GM18505 (cell line): ENCODE measurements around the gene LY6G6C.

ENCODE experiments used
- ATAC-seq: cut with Tn5 transposase; IDR thresholded peaks from one replicate; pipeline ENCODE4 v1.9.1; 2021; ENCODE audit not compliant: unreplicated experiment
- POLR2A ChIP-seq: IDR thresholded peaks from 4 replicates; pipeline ENCODE4 v1.6.1; 2011; ENCODE audit warnings: borderline replicate concordance; ENCODE audit not compliant: insufficient read depth, insufficient read length; ENCODE audit errors: extremely low read depth

Gene LY6G6C

GRCh38 chr6:31721351-31722020 is at the start of gene LY6G6C:
Gene LY6G6C (minus strand): TSS chr6:31721746. CDS start chr6:31721679, 67 bp downstream.
- TF ChIP-seq POLR2A = no peak
- ATAC-seq = no peak

DNA sequence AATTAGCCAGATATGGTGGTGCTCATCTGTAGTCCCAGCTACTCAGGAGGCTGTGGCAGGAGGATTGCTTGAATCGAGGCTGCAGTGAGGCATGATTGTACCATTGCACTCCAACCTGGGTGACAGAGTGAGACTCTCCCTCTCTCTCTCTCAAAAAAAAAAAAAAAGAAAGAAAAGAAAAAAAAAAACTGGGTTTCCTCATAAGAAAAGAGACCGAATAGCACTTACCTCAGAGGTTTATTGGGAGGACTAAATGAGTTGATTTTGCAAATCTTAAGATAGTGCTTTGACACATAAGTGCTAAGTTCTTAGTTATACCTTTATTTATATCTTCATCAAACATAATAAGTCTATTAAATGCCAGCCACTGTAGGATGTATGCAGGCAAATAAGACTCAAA is 49.3 kb upstream of the LY6G6C start:
- ATAC-seq = no peak
- TF ChIP-seq POLR2A = no peak

DNA sequence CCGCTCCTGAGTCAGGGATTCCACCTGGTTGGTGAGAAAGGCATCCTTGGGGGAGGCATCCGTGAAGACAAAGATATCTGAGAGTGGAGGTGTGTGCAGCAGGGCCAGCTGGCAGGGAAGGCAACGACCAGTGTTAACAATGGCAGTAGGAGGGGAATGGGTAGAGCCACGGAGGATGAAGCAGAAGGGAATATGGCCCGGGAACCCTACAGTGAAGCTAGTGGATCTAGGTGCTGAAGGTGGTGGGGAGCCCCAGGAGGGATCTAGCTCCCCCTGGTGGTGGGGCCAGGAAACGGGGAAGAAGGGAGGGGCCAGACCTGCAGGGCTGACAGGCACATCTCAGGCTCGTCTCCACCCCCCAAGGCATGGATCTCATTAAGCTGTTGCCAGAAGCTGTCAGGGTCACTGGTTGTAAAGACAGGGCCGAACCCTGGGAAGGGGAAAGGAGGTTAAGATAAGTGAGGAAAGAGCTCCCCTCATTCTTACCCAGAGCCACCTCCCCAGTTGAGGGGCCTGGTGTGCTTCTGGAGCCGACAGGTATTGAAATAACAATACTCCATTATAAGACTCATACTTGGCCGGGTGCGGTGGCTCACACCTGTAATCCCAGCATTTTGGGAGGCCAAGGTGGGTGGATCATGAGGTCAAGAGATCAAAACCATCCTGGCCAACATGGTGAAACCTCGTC is 48.3 kb upstream of the LY6G6C start:
- no peak for ATAC-seq
- TF ChIP-seq POLR2A = no peak

DNA sequence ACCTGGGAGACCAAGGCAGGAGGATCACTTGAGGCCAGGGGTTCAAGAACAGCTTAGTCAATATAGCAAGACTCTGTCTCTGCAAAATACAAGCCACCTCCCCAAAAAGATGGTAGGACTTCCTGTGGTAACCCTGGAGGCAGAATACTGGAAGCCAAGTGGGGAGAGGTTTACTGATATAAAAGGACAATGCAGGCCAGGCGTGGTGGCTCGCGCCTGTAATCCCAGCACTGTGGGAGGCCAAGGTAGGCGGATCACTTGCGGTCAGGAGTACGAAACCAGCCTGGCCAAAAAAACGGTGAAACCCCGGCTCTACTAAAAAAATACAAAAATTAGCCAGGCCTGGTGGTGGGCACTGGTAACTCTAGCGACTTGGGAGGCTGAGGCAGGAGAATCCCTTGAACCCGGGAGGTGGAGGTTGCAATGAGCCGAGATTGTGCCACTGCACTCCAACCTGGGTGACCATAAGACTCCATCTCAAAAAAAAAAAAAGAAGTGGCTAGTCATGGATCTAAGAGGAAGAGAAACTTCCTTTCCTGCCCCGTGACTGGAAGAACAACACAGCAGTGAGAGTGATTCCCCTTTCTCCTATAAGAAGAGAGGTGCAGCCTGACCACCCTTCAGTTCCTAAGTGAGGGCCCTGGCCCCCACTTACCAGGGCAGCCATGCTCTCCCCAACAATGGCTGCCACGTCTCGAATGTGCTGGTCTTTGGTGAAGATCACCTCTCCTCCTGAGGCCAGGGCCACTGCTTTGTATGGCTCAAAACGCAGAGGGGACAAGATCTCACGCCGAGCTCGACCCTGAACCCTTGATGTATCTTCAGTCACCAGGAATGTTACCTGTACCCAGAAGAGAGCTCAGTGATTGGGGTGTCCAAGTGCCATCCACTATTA is 47.1 kb upstream of the LY6G6C start:
- no peak for TF ChIP-seq POLR2A

DNA sequence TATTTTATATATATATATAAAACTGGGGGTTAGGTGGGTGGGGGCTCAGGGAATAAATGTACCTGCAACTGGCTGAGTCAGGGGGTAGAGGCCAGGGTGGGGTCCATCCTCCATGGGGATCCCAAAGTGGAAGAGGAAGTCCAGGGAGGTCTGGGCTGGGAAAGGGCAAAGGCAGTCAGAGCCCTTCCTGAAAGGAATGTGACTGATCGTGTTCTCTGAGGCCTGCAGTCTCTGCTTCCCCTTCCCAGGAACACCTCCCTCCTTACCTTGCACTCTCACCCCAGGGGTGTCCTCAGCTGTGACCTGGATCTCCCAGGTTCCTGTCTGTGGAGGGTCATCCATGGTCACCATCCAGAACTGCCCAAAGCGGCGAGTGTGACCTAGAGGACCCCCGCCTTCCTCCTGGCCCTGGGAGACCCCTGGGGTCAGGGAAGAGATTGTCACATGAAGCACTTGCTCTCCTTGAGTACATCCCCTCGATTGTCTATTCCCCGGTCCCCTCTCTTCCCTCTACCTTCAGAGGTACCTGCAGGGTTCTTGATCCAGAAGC is 45.6 kb upstream of the LY6G6C start:
- ATAC-seq = no peak
- TF ChIP-seq POLR2A = no peak

More for the DNA sequence above, 47.1 kb upstream of the LY6G6C start:
- no peak for ATAC-seq

DNA sequence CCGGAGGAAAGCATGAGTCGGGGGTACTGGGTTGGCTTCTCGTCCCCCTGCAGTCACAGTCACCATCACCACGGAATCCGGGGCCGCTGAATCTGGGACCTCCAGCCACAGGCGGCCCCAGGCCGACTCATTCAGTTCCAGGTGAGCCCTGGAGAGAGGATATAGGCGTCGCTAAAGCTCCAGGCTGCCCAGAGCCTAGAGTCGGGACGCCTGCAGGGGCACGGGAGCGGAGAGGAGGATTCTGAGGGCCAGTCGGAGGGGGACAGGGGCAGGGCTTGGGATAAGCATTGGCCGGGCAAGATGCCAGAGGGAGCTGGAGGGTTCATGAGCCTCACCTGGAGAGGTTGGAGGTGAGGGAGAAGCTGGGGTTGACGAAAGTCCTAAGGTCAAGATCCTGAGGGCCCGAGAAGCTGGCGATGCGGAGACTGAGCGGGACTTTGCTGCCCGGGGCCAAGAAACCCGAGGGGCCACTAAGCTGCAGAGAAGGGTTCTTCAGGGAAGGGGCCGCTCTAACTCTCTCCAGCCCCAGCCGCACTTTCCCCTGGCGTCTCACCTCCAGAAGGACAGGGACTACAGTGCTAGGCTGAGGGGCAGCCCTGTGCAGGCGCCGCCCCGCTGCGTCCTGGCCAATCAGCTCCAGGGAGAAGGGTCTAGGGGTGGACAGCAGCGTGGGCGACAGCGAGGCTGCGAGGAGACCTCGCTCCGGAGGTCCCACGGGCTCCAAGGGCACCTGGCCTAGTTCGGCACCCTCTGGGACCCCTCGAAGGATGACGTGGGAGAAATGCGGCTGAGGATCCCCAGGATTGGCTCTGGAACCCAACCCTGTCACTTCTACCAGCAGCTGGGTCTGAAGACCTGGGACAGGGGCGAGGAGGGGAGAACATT is 44.6 kb upstream of the LY6G6C start:
- ATAC-seq = no peak
- TF ChIP-seq POLR2A = no peak

DNA sequence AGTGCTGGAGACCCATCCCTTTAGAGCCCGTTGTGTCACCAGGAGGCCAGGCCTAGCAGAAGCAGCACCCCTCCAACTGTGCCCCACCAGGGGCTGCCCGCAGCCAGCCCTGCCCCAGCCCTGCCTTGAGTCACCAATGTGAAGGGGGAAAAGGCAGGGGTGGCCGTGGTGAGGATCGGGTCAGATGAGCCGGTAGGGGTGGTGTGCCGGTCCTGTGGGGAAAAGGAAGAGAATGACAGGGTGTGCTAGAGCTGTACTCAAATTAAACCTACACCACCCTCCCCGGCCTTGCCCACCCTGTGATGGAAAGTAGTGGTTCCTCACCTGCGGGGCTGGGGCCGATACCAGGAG is 44.0 kb upstream of the LY6G6C start:
- no peak for ATAC-seq
- no peak for TF ChIP-seq POLR2A

DNA sequence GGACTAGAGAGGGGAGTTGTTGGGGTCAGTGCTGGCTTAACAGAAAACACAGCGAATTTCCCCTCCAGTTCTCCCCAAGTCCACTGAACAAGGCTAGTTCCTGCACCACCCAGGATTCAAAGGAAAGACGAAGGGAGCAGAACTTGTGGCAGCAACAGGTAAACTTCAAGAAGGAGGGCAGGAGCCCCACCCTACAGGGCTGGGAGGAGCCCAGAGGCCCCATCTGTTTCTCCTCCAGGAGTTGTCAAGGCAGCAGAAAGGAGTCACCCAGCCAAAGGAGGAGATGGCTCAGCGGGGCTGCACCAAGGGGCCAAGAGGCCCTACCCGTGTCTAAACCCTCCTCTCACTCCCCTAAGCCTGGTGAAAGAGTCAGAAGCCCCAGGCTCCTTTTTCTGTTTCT is 42.7 kb upstream of the LY6G6C start:
- ATAC-seq = no peak
- TF ChIP-seq POLR2A = no peak

- no peak for ATAC-seq
- TF ChIP-seq POLR2A = no peak
Observed at GRCh38 chr6:31763619-31763940, 42.0 kb upstream of the LY6G6C start.

- no peak for ATAC-seq
Observed at GRCh38 chr6:31762878-31763618, 41.5 kb upstream of the LY6G6C start.

DNA sequence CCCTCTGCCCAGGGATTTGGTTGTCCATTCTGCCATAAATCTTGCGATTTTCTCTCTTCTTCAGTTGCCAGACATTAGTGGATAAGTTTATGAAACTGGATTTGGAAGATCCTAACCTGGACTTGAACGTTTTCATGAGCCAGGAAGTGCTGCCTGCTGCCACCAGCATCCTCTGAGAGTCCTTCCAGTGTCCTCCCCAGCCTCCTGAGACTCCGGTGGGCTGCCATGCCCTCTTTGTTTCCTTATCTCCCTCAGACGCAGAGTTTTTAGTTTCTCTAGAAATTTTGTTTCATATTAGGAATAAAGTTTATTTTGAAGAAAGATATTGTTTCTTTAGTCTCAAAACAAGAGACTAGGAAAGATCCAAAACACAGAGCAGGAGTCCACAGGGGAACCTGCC is 40.8 kb upstream of the LY6G6C start, which contains the start of gene SAPCD1:
Gene SAPCD1, plus strand, starts transcription at position 301 of the 400 bp plus-strand sequence. CDS start 399 bp downstream, outside the sequence.
- ATAC-seq = no peak
- no peak for TF ChIP-seq POLR2A

More at GRCh38 chr6:31762878-31763618, 41.5 kb upstream of the LY6G6C start:
- TF ChIP-seq POLR2A = no peak

DNA sequence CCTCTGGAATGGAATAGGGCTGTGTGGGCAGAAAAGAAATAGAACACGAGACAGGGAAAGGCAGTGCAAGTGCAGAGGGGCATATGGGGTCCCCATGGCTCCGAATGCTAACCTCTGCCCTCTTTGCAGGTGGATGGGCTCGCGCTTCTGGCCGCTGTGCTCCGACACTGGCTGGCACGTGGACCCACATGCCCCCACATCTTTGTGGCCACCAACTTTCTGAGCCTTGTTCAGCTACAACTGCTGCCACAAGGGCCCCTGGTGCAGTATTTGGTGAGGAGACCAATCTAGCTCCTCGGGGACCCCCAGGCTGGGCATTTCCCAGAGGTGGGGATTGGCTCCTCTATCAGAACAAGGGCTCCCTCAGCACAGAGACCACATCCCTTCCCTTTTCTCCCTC is 39.8 kb upstream of the LY6G6C start:
- TF ChIP-seq POLR2A = no peak
- no peak for ATAC-seq
